ENCODE results near the gene PIMREG. TPM values are rescaled to one million over a fixed set of nuclear protein-coding genes. Genes with fewer than 3 reads are reported as not detected.

The PIMREG gene
- total and polyA plus RNA-seq, 2 donors from 2014 or later = 1.7 TPM; not detected in 1

GRCh38 chr17:6420173-6420641 lies 24.0 kb upstream of the PIMREG start:
- H3K4me1 ChIP-seq (ENCODE audit: control insufficient read depth in 2 of 3, insufficient read depth in 2 of 3, low read depth in 1 of 3, low read length in 3 of 3) = no peaks in the 10 kb centered on the region
- peak; percentile 5 for TF ChIP-seq CTCF (IDR thresholded peaks at IDR 0.05; ENCODE audit: borderline replicate concordance, extremely low read depth, insufficient read depth)
- intact Hi-C loops (cut with DNase I) = no loop called here
- H3K9me3 ChIP-seq (ENCODE audit: control insufficient read depth in 2 of 3, insufficient read depth in 1 of 3, low read length in 3 of 3) = no peaks in the 10 kb centered on the region
- H3K36me3 ChIP-seq (ENCODE audit: control insufficient read depth in 2 of 3, insufficient read depth in 3 of 3, low read length in 3 of 3) = no peaks in the 10 kb centered on the region
- FAIRE-seq (no peak), DNase-seq (peak in 3 of 5 donors; percentile 15 to 44 (median 20))
- H3K9ac ChIP-seq (ENCODE audit: low read length in 3 of 3) = no peak overlapping the region
- H3K4me3 ChIP-seq (ENCODE audit: low read length in 3 of 3) = no peak overlapping the region
- no peaks in the 10 kb centered on the region for H3K27me3 ChIP-seq (ENCODE audit: control insufficient read depth, insufficient read depth, low read length)
- H3K27ac ChIP-seq (ENCODE audit: low read depth in 2 of 2, low read length in 2 of 2) = no peak overlapping the region

GRCh38 chr17:6421700-6422604 lies 22.3 kb upstream of the PIMREG start:
- no peak overlapping the region for H3K4me3 ChIP-seq (ENCODE audit: low read length in 3 of 3)
- DNase-seq (peak; percentile 82 to 90 (median 86)), FAIRE-seq (no peak)
- H3K27me3 ChIP-seq (ENCODE audit: control insufficient read depth, insufficient read depth, low read length) = no peaks in the 10 kb centered on the region
- intact Hi-C loops (cut with DNase I) = no loop called here
- H3K9ac ChIP-seq (ENCODE audit: low read length in 3 of 3) = no peak overlapping the region
- H3K27ac ChIP-seq (ENCODE audit: low read depth in 2 of 2, low read length in 2 of 2) = no peak overlapping the region
- no peaks in the 10 kb centered on the region for H3K9me3 ChIP-seq (ENCODE audit: control insufficient read depth in 2 of 3, insufficient read depth in 1 of 3, low read length in 3 of 3)
- H3K36me3 ChIP-seq (ENCODE audit: control insufficient read depth in 2 of 3, insufficient read depth in 3 of 3, low read length in 3 of 3) = no peaks in the 10 kb centered on the region
- no peaks in the 10 kb centered on the region for H3K4me1 ChIP-seq (ENCODE audit: control insufficient read depth in 2 of 3, insufficient read depth in 2 of 3, low read depth in 1 of 3, low read length in 3 of 3)
- peak; percentile 89 for TF ChIP-seq CTCF (IDR thresholded peaks at IDR 0.05; ENCODE audit: borderline replicate concordance, extremely low read depth, insufficient read depth)

- Histone ChIP-seq H3K27me3 (ENCODE audit: control insufficient read depth, insufficient read depth, low read length) (no peaks in the 10 kb centered on the region), H3K9me3 (ENCODE audit: control insufficient read depth in 2 of 3, insufficient read depth in 1 of 3, low read length in 3 of 3) (no peaks in the 10 kb centered on the region), H3K27ac (ENCODE audit: low read depth in 2 of 2, low read length in 2 of 2) (no peak overlapping the region), H3K36me3 (ENCODE audit: control insufficient read depth in 2 of 3, insufficient read depth in 3 of 3, low read length in 3 of 3) (no peaks in the 10 kb centered on the region), H3K4me1 (ENCODE audit: control insufficient read depth in 2 of 3, insufficient read depth in 2 of 3, low read depth in 1 of 3, low read length in 3 of 3) (no peaks in the 10 kb centered on the region), H3K4me3 (ENCODE audit: low read length in 3 of 3) (no peak overlapping the region), H3K9ac (ENCODE audit: low read length in 3 of 3) (no peak overlapping the region)
- FAIRE-seq (no peak), DNase-seq (no peak)
- no peak for TF ChIP-seq CTCF (IDR thresholded peaks at IDR 0.05; ENCODE audit: borderline replicate concordance, extremely low read depth, insufficient read depth)
- intact Hi-C loops (cut with DNase I) = no loop called here
Observed at GRCh38 chr17:6422654-6423241, 21.5 kb upstream of the PIMREG start.
